ENCODE results near the gene PDIK1L.
A peak's percentile ranks its signal among the peaks of the same experiment; 100 is the strongest.

The PDIK1L gene

GRCh38 chr1:26094677-26095383 is 16.8 kb upstream of the PDIK1L start (continued):
- no peak for TF ChIP-seq GLI2 (tag by site-specific recombination; IDR thresholded peaks at IDR 0.05; ENCODE audit: borderline replicate concordance, low read depth)
- no peak for TF ChIP-seq ZEB2 (tag by site-specific recombination; IDR thresholded peaks at IDR 0.05)
- no peak for TF ChIP-seq ZNF121 (tag by site-specific recombination; IDR thresholded peaks at IDR 0.05)
- TF ChIP-seq ZIC2 (tag by site-specific recombination; IDR thresholded peaks at IDR 0.05), result peak; percentile 52
- no peak for TF ChIP-seq SCRT1 (tag by site-specific recombination; IDR thresholded peaks at IDR 0.05; ENCODE audit: borderline replicate concordance)
- TF ChIP-seq SP2 (tag by site-specific recombination; IDR thresholded peaks at IDR 0.05), result peak; percentile 70
- TF ChIP-seq ZNF274 (IDR thresholded peaks at IDR 0.05; ENCODE audit: low read length), result no peak
- no peak for TF ChIP-seq ZNF274 (tag by site-specific recombination; IDR thresholded peaks at IDR 0.05; ENCODE audit: borderline replicate concordance)
- TF ChIP-seq REST (tag by site-specific recombination; IDR thresholded peaks at IDR 0.05), result no peak
- no peak for TF ChIP-seq OVOL3 (tag by site-specific recombination; IDR thresholded peaks at IDR 0.05)
- no peak for TF ChIP-seq SALL2 (tag by site-specific recombination; IDR thresholded peaks at IDR 0.05; ENCODE audit: borderline replicate concordance)
- TF ChIP-seq GLIS2 (tag by site-specific recombination; IDR thresholded peaks at IDR 0.05), result peak; percentile 72
- TF ChIP-seq ZBTB6 (tag by site-specific recombination; IDR thresholded peaks at IDR 0.05), result no peak
- TF ChIP-seq ZNF202 (tag by site-specific recombination; IDR thresholded peaks at IDR 0.05; ENCODE audit: borderline replicate concordance), result no peak
- no peak for TF ChIP-seq ZNF629 (tag by site-specific recombination; IDR thresholded peaks at IDR 0.05)
- no peak for TF ChIP-seq ZBTB21 (tag by site-specific recombination; IDR thresholded peaks at IDR 0.05)
- TF ChIP-seq ZSCAN16 (tag by site-specific recombination; IDR thresholded peaks at IDR 0.05), result no peak
- no peak for TF ChIP-seq AEBP2 (tag by site-specific recombination; IDR thresholded peaks at IDR 0.05; ENCODE audit: borderline replicate concordance)
- no peak for TF ChIP-seq ZNF146 (tag by site-specific recombination; IDR thresholded peaks at IDR 0.05)
- no peak for TF ChIP-seq ZNF26 (tag by site-specific recombination; IDR thresholded peaks at IDR 0.05)
- peak; percentile 65 for TF ChIP-seq PATZ1 (tag by site-specific recombination; IDR thresholded peaks at IDR 0.05)
- TF ChIP-seq ZNF768 (tag by site-specific recombination; IDR thresholded peaks at IDR 0.05), result peak; percentile 65
- no peak for TF ChIP-seq ZNF324 (tag by site-specific recombination; IDR thresholded peaks at IDR 0.05)
- TF ChIP-seq ZNF561 (tag by site-specific recombination; IDR thresholded peaks at IDR 0.05; ENCODE audit: borderline replicate concordance), result peak; percentile 59; the same call in 1 of the 2 replicates
- TF ChIP-seq ZNF350 (tag by site-specific recombination; IDR thresholded peaks at IDR 0.05), result no peak
- TF ChIP-seq ZNF112 (tag by site-specific recombination; IDR thresholded peaks at IDR 0.05), result no peak
- TF ChIP-seq ZNF433 (tag by site-specific recombination; IDR thresholded peaks at IDR 0.05; ENCODE audit: low read depth), result no peak
- TF ChIP-seq ZNF341 (tag by site-specific recombination; IDR thresholded peaks at IDR 0.05; ENCODE audit: low read depth), result peak; percentile 94
- TF ChIP-seq HIC1 (tag by site-specific recombination; IDR thresholded peaks at IDR 0.05), result no peak

Measured in HEK293 (cell line).